HUDEP-2 (cell line): ENCODE data around the gene SEC24D.

Experiments used
- DNase-seq, 76 experiments: peaks; one replicate each; lab custom pipeline; 2025; ENCODE audit not compliant: unreplicated experiment in 76 of 76; lab: John Stamatoyannopoulos, UW

SEC24D gene

GRCh38 chr4:118730683-118731082 is 105.2 kb downstream of the SEC24D start:
- DNase-seq: no peak

- no peak for DNase-seq
These were observed 106.3 kb downstream of the SEC24D start for GRCh38 chr4:118729287-118730286.

GRCh38 chr4:118727360-118727759 is 108.6 kb downstream of the SEC24D start:
- no peak for DNase-seq

- DNase-seq: no peak
These were observed 112.6 kb downstream of the SEC24D start for GRCh38 chr4:118723369-118723768.

- DNase-seq: no peak
These were observed 114.2 kb downstream of the SEC24D start for GRCh38 chr4:118721752-118722151.

- no peak for DNase-seq
These were observed 117.3 kb downstream of the SEC24D start for GRCh38 chr4:118718511-118719170.

GRCh38 chr4:118716304-118716703 is 119.6 kb downstream of the SEC24D start:
- DNase-seq: no peak

GRCh38 chr4:118714682-118715081 is 121.2 kb downstream of the SEC24D start:
- DNase-seq: no peak

GRCh38 chr4:118712872-118713271 is 123.1 kb downstream of the SEC24D start:
- DNase-seq: no peak

GRCh38 chr4:118711052-118711451 is 124.9 kb downstream of the SEC24D start:
- no peak for DNase-seq

GRCh38 chr4:118703118-118703517 is 132.8 kb downstream of the SEC24D start:
- no peak for DNase-seq

GRCh38 chr4:118684873-118685811 is 150.8 kb downstream of the SEC24D start, which contains the start of gene METTL14:
TSS of gene METTL14 (plus strand) at chr4:118685392. CDS start at chr4:118685535, 143 bp downstream.
- peak; percentile 21 to 96 (median 78) for DNase-seq

- DNase-seq: peak in 12 of 76 experiments; percentile 1 to 34 (median 4)
These were observed 152.4 kb downstream of the SEC24D start for GRCh38 chr4:118683513-118683912.

GRCh38 chr4:118682928-118683327 is 153.0 kb downstream of the SEC24D start:
- DNase-seq: peak in 3 of 76 experiments; percentile 3 to 7 (median 4)

GRCh38 chr4:118680808-118681207 is 155.1 kb downstream of the SEC24D start:
- DNase-seq: peak in 16 of 76 experiments; percentile 0 to 32 (median 10)

GRCh38 chr4:118676128-118676527 is 159.8 kb downstream of the SEC24D start:
- peak in 1 of 76 experiments; percentile 1 for DNase-seq
